HepG2 (cell line): ENCODE results near the gene TRAPPC4. TPM values are rescaled to one million over a fixed set of nuclear protein-coding genes. Genes with fewer than 3 reads are reported as not detected.
A peak's percentile ranks its signal among the peaks of the same experiment; 100 is the strongest.

ENCODE experiments used
- ADNP ChIP-seq: sonication (generic); formaldehyde crosslinking; IDR thresholded peaks from 2 replicates; pipeline ENCODE4 v1.4.0; 2020; ENCODE audit warnings: missing genetic modification reagents
- ATF3 ChIP-seq: sonication (generic); formaldehyde crosslinking; IDR thresholded peaks from 2 replicates; pipeline ENCODE4 v1.4.0; 2020; ENCODE audit warnings: missing genetic modification reagents
- BCL6 ChIP-seq: IDR thresholded peaks from 2 replicates; pipeline ENCODE4 v1.6.1; 2016; ENCODE audit warnings: missing genetic modification reagents, missing compliant biosample characterization
- FOXK1 ChIP-seq: sonication (generic); formaldehyde crosslinking; IDR thresholded peaks from 2 replicates; pipeline ENCODE4 v1.4.0; 2020; ENCODE audit warnings: low read depth, missing genetic modification reagents, borderline replicate concordance
- FOXO4 ChIP-seq: sonication (generic); formaldehyde crosslinking; conservative IDR thresholded peaks from 2 replicates; pipeline ENCODE4 v1.8.1; 2023; ENCODE audit warnings: missing genetic modification reagents
- GATA4 ChIP-seq: sonication (generic); IDR thresholded peaks from 2 replicates; pipeline ENCODE4 v1.6.1; 2016; ENCODE audit warnings: antibody characterized with exemption, low read depth, borderline replicate concordance
- HMGXB3 ChIP-seq: sonication (generic); formaldehyde crosslinking; IDR thresholded peaks from 2 replicates; pipeline ENCODE4 v1.4.0; 2020; ENCODE audit warnings: missing genetic modification reagents, borderline replicate concordance
- PHF8 ChIP-seq: sonication (generic); formaldehyde crosslinking; IDR thresholded peaks from 2 replicates; pipeline ENCODE4 v1.5.0; 2020; ENCODE audit warnings: missing genetic modification reagents
- RFX5 ChIP-seq: IDR thresholded peaks from 2 replicates; pipeline ENCODE4 v1.6.1; 2011; ENCODE audit warnings: low read depth, low read length, improper control_type of control experiment
- RORA ChIP-seq: sonication (generic); formaldehyde crosslinking; IDR thresholded peaks from 2 replicates; pipeline ENCODE4 v1.5.0; 2020; ENCODE audit warnings: mild to moderate bottlenecking, missing genetic modification reagents, moderate library complexity
- TBX3 ChIP-seq: fragments of 450-650 bp; IDR thresholded peaks from 2 replicates; pipeline ENCODE4 v1.6.1; 2017; ENCODE audit warnings: antibody characterized with exemption, mild to moderate bottlenecking, inconsistent platforms, borderline replicate concordance
- ZNF18 ChIP-seq: sonication (generic); formaldehyde crosslinking; IDR thresholded peaks from 2 replicates; pipeline ENCODE4 v1.8.0; 2022; ENCODE audit warnings: mild to moderate bottlenecking, missing genetic modification reagents; ENCODE audit not compliant: insufficient replicate concordance
- ZNF20 ChIP-seq: sonication (generic); formaldehyde crosslinking; IDR thresholded peaks from 2 replicates; pipeline ENCODE4 v1.4.0; 2020; ENCODE audit warnings: mild to moderate bottlenecking, moderate library complexity, missing genetic modification reagents
- ZNF317 ChIP-seq: sonication (generic); formaldehyde crosslinking; IDR thresholded peaks from 2 replicates; pipeline ENCODE4 v1.5.0; 2020; ENCODE audit warnings: mild to moderate bottlenecking, missing genetic modification reagents
- ZNF557 ChIP-seq: sonication (generic); formaldehyde crosslinking; IDR thresholded peaks from 2 replicates; pipeline ENCODE4 v1.4.0; 2020; ENCODE audit warnings: missing genetic modification reagents
- ZNF569 ChIP-seq: sonication (generic); formaldehyde crosslinking; IDR thresholded peaks from 2 replicates; pipeline ENCODE4 v1.5.0; 2020; ENCODE audit warnings: mild to moderate bottlenecking, missing genetic modification reagents, moderate library complexity, borderline replicate concordance
- ZNF580 ChIP-seq: IDR thresholded peaks from 2 replicates; pipeline ENCODE4 v1.6.1; 2016; ENCODE audit warnings: low read depth, borderline replicate concordance
- ZNF607 ChIP-seq: sonication (generic); formaldehyde crosslinking; IDR thresholded peaks from 2 replicates; pipeline ENCODE4 v1.5.1; 2020; ENCODE audit warnings: missing genetic modification reagents, mild to moderate bottlenecking, borderline replicate concordance
- ZNF704 ChIP-seq: sonication (generic); formaldehyde crosslinking; IDR thresholded peaks from 2 replicates; pipeline ENCODE4 v1.8.1; 2023; ENCODE audit warnings: mild to moderate bottlenecking, inconsistent platforms, moderate library complexity, missing genetic modification reagents, borderline replicate concordance
- ZSCAN22 ChIP-seq: sonication (generic); formaldehyde crosslinking; IDR thresholded peaks from 2 replicates; pipeline ENCODE4 v1.4.0; 2020; ENCODE audit warnings: mild to moderate bottlenecking, missing genetic modification reagents
- polyA plus RNA-seq, 8 experiments: library from polyadenylated mRNA; depleted of rRNA in 3 of 8; stranded (reverse) in 7 of 8; unstranded in 1 of 8; fragments of >200 nt; fragmentation: Illumina TruSeq in 4 of 8; extraction: Trizol in 4 of 8; gene quantifications; 2 replicates each; pipeline versions ENCODE4 v1.2.1 to v1.2.3, GENCODE V29; 2011 to 2016; ENCODE audit warnings: low read depth in 4 of 8, missing spikeins in 1 of 8, mixed read lengths in 1 of 8; ENCODE audit not compliant: insufficient read depth in 1 of 8
- total RNA-seq, 5 experiments: library from RNA; depleted of rRNA; stranded (reverse); fragments of >200 nt; fragmentation: Illumina TruSeq; extraction: Trizol; gene quantifications; 2 replicates each; pipeline ENCODE4 v1.2.3, GENCODE V29; 2016; ENCODE audit warnings: low read depth in 1 of 5

The TRAPPC4 gene
- total and polyA plus RNA-seq, 2 of the 13 experiments (the other 11 are each of a cell fraction or from before 2014, with no cell fraction given) = 97.4 to 140 TPM

GRCh38 chr11:119057000-119057769, 38.6 kb downstream of the TRAPPC4 start, which contains the start of gene HYOU1 (continued):
- TF ChIP-seq ZSCAN22 (no peak), ZNF704 (CRISPR knock-in tag) (no peak), ZNF569 (CRISPR knock-in tag) (no peak), FOXK1 (peak; percentile 31; the same call in 1 of the 2 replicates), ATF3 (no peak), ZNF557 (CRISPR knock-in tag) (no peak), RORA (CRISPR knock-in tag) (no peak), GATA4 (no peak), RFX5 (no peak), ZNF20 (CRISPR knock-in tag) (no peak), ZNF607 (CRISPR knock-in tag) (no peak), TBX3 (no peak), ADNP (no peak), PHF8 (CRISPR knock-in tag) (peak; percentile 76), ZNF317 (CRISPR knock-in tag) (peak; percentile 43; the same call in 1 of the 2 replicates), FOXO4 (CRISPR knock-in tag) (no peak), BCL6 (CRISPR knock-in tag) (no peak; the same call in 1 of the 2 replicates), ZNF580 (CRISPR knock-in tag) (no peak), HMGXB3 (CRISPR knock-in tag) (no peak), ZNF18 (CRISPR knock-in tag) (no peak)
